Medulla oblongata (tissue), 1 donor: Measurements from ENCODE around the gene ACCSL.

Experiments used
- DNase-seq: peaks from one replicate; pipeline ENCODE4 v3.0.0-alpha.2; 2015; ENCODE audit errors: extremely low spot score

ACCSL gene

GRCh38 chr11:44096360-44097185, 48.8 kb downstream of the ACCSL start:
- DNase-seq, result no peak

- no peak for DNase-seq
These were observed 50.0 kb downstream of the ACCSL start for GRCh38 chr11:44097821-44098220.

- DNase-seq, result no peak
These were observed 53.3 kb downstream of the ACCSL start for GRCh38 chr11:44101098-44101497.

- DNase-seq, result no peak
These were observed 56.9 kb downstream of the ACCSL start for GRCh38 chr11:44104481-44105294.

GRCh38 chr11:44108260-44108659, 60.5 kb downstream of the ACCSL start:
- DNase-seq, result no peak
